Nephron (organoid): ENCODE results near the gene KCNJ1.

Source experiments
- H3K27ac Mint-ChIP-seq, 3 experiments: 2 replicates each; pipeline ENCODE4 v1.8.0; 2020; ENCODE audit warnings: mixed read lengths in 3 of 3, mild to moderate bottlenecking in 2 of 3, moderate library complexity in 1 of 3
- H3K27me3 Mint-ChIP-seq: 2 replicates; pipeline ENCODE4 v1.8.0; 2021; ENCODE audit warnings: low read depth, mild to moderate bottlenecking, moderate library complexity, mixed read lengths
- H3K36me3 Mint-ChIP-seq: 2 replicates; pipeline ENCODE4 v1.8.0; 2020; ENCODE audit warnings: low read depth, mixed read lengths
- H3K4me1 Mint-ChIP-seq: 2 replicates; pipeline ENCODE4 v1.8.0; 2020; ENCODE audit warnings: mixed read lengths
- H3K4me3 Mint-ChIP-seq, 3 experiments: 2 replicates each; pipeline ENCODE4 v1.8.0; 2020; ENCODE audit warnings: mild to moderate bottlenecking in 3 of 3, mixed read lengths in 3 of 3, moderate library complexity in 2 of 3
- H3K9me3 Mint-ChIP-seq: 2 replicates; pipeline ENCODE4 v1.8.0; 2020; ENCODE audit warnings: mixed read lengths
- TF ChIP-seq, protein P1 (sequence below), 3 experiments: fragments of 200-600 bp; sonication (generic); IDR thresholded peaks; one replicate each; pipeline ENCODE4 v1.5.0; 2021; ENCODE audit warnings: antibody characterized with exemption in 3 of 3; ENCODE audit not compliant: unreplicated experiment in 3 of 3

KCNJ1 gene

GRCh38 chr11:128823753-128824152, 43.3 kb downstream of the KCNJ1 start:
- Mint-ChIP-seq H3K9me3 (peaks cover 9% of the 10 kb centered on the region), H3K27ac (peak overlapping the region; percentile 65 to 99 (median 87)), H3K27me3 (peaks cover 36% of the 10 kb centered on the region), H3K36me3 (no peaks in the 10 kb centered on the region), H3K4me1 (peaks cover 25% of the 10 kb centered on the region), H3K4me3 (peak overlapping the region in 1 of 3 experiments; percentile 51)
- TF ChIP-seq, protein P1, sequence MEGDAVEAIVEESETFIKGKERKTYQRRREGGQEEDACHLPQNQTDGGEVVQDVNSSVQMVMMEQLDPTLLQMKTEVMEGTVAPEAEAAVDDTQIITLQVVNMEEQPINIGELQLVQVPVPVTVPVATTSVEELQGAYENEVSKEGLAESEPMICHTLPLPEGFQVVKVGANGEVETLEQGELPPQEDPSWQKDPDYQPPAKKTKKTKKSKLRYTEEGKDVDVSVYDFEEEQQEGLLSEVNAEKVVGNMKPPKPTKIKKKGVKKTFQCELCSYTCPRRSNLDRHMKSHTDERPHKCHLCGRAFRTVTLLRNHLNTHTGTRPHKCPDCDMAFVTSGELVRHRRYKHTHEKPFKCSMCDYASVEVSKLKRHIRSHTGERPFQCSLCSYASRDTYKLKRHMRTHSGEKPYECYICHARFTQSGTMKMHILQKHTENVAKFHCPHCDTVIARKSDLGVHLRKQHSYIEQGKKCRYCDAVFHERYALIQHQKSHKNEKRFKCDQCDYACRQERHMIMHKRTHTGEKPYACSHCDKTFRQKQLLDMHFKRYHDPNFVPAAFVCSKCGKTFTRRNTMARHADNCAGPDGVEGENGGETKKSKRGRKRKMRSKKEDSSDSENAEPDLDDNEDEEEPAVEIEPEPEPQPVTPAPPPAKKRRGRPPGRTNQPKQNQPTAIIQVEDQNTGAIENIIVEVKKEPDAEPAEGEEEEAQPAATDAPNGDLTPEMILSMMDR (IDR thresholded peaks at IDR 0.05; ENCODE audit: unreplicated experiment in 3 of 3) = no peak

GRCh38 chr11:128822130-128822529, 45.0 kb downstream of the KCNJ1 start:
- peak overlapping the region; percentile 65 to 99 (median 81) for H3K27ac Mint-ChIP-seq
- no peaks in the 10 kb centered on the region for H3K36me3 Mint-ChIP-seq
- TF ChIP-seq, protein P1 (IDR thresholded peaks at IDR 0.05; ENCODE audit: unreplicated experiment in 3 of 3) = no peak
- peak overlapping the region in 1 of 3 experiments; percentile 10 for H3K4me3 Mint-ChIP-seq
- peaks cover 9% of the 10 kb centered on the region for H3K9me3 Mint-ChIP-seq
- H3K4me1 Mint-ChIP-seq = peaks cover 25% of the 10 kb centered on the region
- peaks cover 32% of the 10 kb centered on the region for H3K27me3 Mint-ChIP-seq

DNA sequence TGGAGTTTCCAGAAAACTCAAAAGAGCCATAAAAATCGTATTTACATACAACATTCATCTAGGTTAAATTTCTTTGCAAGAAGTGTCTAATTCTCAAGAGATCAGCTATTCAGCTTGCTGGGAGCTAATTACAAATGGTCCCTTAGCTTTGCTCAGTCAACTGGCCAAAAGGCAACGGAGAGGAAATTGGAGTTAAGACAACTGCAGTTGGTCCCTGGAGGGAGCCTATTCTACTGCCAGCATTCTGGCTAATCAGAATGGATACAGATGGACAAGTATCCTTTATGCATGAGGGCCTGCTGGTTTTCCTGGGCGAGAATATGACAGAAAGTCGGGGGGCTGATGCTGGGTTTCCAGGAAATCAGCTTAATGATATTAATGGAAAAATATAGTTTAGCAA, 45.5 kb downstream of the KCNJ1 start:
- H3K4me1 Mint-ChIP-seq = peaks cover 25% of the 10 kb centered on the region
- TF ChIP-seq, protein P1 (IDR thresholded peaks at IDR 0.05; ENCODE audit: unreplicated experiment in 3 of 3) = no peak
- peaks cover 9% of the 10 kb centered on the region for H3K9me3 Mint-ChIP-seq
- H3K36me3 Mint-ChIP-seq = no peaks in the 10 kb centered on the region
- peak overlapping the region in 1 of 3 experiments; percentile 10 for H3K4me3 Mint-ChIP-seq
- H3K27me3 Mint-ChIP-seq = peaks cover 32% of the 10 kb centered on the region
- peak overlapping the region; percentile 65 to 99 (median 81) for H3K27ac Mint-ChIP-seq

GRCh38 chr11:128819198-128819597, 47.9 kb downstream of the KCNJ1 start:
- Mint-ChIP-seq H3K4me1 (peaks cover 32% of the 10 kb centered on the region), H3K27ac (no peak overlapping the region), H3K9me3 (no peaks in the 10 kb centered on the region), H3K27me3 (peaks cover 26% of the 10 kb centered on the region), H3K36me3 (no peaks in the 10 kb centered on the region), H3K4me3 (no peak overlapping the region)
- TF ChIP-seq, protein P1 (IDR thresholded peaks at IDR 0.05; ENCODE audit: unreplicated experiment in 3 of 3) = no peak

DNA sequence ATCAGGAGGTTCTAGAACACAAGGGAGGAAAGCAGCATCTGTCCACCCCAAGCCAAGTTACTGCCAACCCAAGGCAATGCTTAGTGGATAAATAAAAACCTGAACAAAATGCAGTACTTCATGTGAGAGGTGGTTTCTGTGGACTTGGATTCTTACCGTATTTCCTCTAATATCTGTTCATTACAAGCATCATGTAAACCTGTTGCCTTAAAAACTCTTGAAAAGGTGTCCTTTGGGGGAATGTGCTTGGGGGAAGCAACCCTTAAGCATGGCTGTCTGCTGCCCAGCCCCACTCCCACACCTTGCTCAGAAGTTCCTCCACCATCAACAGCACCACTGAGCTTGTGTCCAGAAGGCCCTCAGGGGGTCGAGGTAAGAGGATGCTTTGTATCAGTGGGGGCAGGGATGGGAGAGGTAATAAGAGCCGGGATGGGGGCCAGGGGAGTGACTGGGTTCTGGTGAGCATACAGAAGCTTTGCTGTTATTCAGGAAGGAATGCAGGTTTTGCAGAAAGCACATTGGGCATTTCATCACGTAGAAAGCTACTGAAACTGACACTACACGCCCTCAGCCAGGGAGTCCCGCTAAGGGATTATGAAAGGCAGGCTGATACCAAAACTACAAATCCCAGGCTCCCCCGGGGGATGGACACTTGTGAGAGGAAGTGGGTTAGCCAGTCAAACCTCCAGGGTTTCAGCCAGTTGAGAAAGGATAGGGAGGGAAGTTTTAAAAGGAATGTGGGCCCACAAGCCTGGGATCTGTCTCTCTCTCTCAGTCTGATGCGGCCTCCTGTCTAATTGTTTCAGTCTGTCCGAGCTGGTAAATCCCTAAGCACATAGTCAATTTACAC, 52.0 kb downstream of the KCNJ1 start:
- TF ChIP-seq, protein P1 (IDR thresholded peaks at IDR 0.05; ENCODE audit: unreplicated experiment in 3 of 3) = no peak
- H3K9me3 Mint-ChIP-seq = no peaks in the 10 kb centered on the region

More for the DNA sequence above, 52.0 kb downstream of the KCNJ1 start:
- peaks cover 16% of the 10 kb centered on the region for H3K4me1 Mint-ChIP-seq
- peaks cover 19% of the 10 kb centered on the region for H3K27me3 Mint-ChIP-seq
- H3K4me3 Mint-ChIP-seq = peak overlapping the region in 1 of 3 experiments; percentile 6
- peak overlapping the region; percentile 73 to 90 (median 86) for H3K27ac Mint-ChIP-seq
- H3K36me3 Mint-ChIP-seq = peaks cover 21% of the 10 kb centered on the region
